Fibroblast of mammary gland (primary cell): Measurements from ENCODE around the gene SPDYE6.
"Not testable (repeated sequence)": the region's sequence is repeated elsewhere in the genome, so short reads cannot be mapped to it uniquely, and the experiment has no call there.

ENCODE experiments used
- DNase-seq: peaks from one replicate; pipeline ENCODE4 v3.0.0-alpha.2; 2010; ENCODE audit warnings: low read depth
- H3K4me3 ChIP-seq: 2 replicates; pipeline ENCODE4 v1.5.1; 2011; ENCODE audit warnings: low read depth, mild to moderate bottlenecking, low read length, moderate library complexity; ENCODE audit not compliant: control insufficient read depth
- CTCF ChIP-seq: conservative IDR thresholded peaks from 2 replicates; pipeline ENCODE4 v1.5.1; 2011; ENCODE audit warnings: low read depth, low read length, inconsistent platforms; ENCODE audit not compliant: control insufficient read depth, insufficient read depth

Gene SPDYE6

GRCh38 chr7:102302025-102302424 is 54.2 kb downstream of the SPDYE6 start:
- no peak for TF ChIP-seq CTCF
- DNase-seq, result no peak
- no peak overlapping the region for H3K4me3 ChIP-seq

- not testable (repeated sequence) for DNase-seq, H3K4me3 ChIP-seq
Observed at GRCh38 chr7:102301367-102301766, 54.9 kb downstream of the SPDYE6 start.

- no peak overlapping the region for H3K4me3 ChIP-seq
- no peak for DNase-seq
Observed at GRCh38 chr7:102300643-102301221, 55.5 kb downstream of the SPDYE6 start.

GRCh38 chr7:102297487-102298218 is 58.6 kb downstream of the SPDYE6 start:
- H3K4me3 ChIP-seq, result no peak overlapping the region
- no peak for TF ChIP-seq CTCF
- no peak for DNase-seq

More at GRCh38 chr7:102300643-102301221, 55.5 kb downstream of the SPDYE6 start:
- no peak for TF ChIP-seq CTCF

GRCh38 chr7:102296514-102296913 is 59.7 kb downstream of the SPDYE6 start:
- no peak for TF ChIP-seq CTCF
- DNase-seq, result no peak
- H3K4me3 ChIP-seq, result no peak overlapping the region

GRCh38 chr7:102296179-102296438 is 60.1 kb downstream of the SPDYE6 start:
- TF ChIP-seq CTCF, result no peak
- DNase-seq, result no peak
- H3K4me3 ChIP-seq, result no peak overlapping the region
